HG03045 (cell line): ENCODE measurements around the gene RADX.

Source experiments
- ATAC-seq: cut with Tn5 transposase; IDR thresholded peaks from one replicate; pipeline ENCODE4 v1.9.1; 2021; ENCODE audit warnings: mild to moderate bottlenecking, moderate library complexity; ENCODE audit not compliant: unreplicated experiment

RADX gene

DNA sequence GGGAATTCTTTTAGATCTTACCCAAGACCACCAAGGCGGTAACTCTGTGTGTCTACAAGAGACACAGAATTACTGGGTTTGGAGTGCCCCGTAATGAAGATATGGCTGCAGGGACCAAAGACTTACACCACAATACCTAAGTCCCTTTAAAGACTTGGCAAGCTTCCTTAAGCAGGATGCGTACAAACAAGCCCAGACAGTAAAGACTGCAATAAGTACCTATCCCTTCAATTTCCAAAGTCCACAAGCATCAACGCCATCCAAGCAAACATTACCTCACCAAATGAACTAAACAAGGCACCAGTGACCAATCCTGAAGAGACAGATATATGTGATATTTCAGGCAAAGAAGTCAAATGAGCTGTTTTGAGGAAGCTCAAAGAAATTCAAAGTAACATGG, 72.4 kb downstream of the RADX start:
- ATAC-seq: no peak

- no peak for ATAC-seq
Measured at GRCh38 chrX:106692425-106693065, 80.8 kb downstream of the RADX start.

- ATAC-seq: no peak
Measured at GRCh38 chrX:106696502-106696901, 84.7 kb downstream of the RADX start.

DNA sequence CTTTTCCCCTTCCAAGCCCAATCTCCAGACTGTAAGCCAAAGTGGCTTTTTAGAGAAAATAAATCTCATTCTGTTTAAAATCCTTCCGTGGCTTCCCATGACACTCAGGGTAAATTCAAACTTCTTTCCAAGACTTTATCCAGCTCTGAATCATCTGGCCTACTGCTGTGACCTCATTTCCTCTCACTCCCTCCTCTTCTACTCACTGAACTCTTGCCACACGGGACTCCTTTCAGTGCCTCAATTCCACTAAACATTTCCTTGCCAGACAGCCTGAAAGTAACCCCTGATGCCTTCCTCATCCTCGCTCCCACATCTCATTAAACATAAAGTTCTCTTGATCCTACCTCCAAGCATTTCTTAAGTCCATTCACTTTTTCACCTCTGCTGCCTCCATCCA, 86.9 kb downstream of the RADX start:
- ATAC-seq: no peak

DNA sequence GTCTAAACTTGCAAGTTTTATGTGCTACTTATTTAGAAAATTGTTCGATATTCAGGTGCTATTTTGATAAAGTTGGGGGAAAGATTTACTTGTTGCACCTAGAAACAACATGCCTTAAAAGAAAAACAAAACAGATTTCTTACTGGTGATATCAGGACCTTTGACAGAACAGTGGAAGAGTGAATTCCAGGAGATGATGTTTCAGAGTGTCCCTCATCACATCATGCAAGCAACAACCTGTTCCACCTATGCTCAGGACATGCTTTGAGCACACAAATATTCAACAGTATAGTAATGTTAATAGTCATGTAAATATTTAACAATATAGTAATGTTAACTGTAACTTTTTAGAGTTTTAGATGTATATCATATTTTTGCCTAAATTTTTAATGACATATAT, 90.9 kb downstream of the RADX start:
- no peak for ATAC-seq

GRCh38 chrX:106706466-106706865, 94.7 kb downstream of the RADX start:
- no peak for ATAC-seq

- no peak for ATAC-seq
Measured at GRCh38 chrX:106707771-106708454, 96.1 kb downstream of the RADX start.

GRCh38 chrX:106710771-106711170, 99.0 kb downstream of the RADX start:
- no peak for ATAC-seq

DNA sequence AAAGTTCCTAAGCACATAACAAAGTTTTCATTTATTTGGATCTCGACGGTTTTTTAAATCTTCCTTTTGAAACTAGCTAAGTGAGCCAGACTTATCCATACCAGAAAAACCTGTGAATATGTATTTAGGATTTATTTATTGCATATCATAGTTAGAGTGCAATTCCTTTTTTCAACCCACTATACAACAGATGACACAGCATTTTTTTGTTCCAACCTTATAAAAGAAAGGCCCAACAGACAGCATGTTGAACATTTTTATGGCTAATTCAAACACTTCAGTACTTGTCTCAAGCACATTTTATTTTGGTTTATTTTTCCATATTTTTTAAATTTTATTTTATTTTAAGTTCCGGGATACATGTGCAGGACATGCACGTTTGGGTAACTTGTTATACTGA, 99.6 kb downstream of the RADX start:
- ATAC-seq: no peak

GRCh38 chrX:106716004-106716403, 104.2 kb downstream of the RADX start:
- no peak for ATAC-seq

GRCh38 chrX:106716463-106716862, 104.7 kb downstream of the RADX start:
- no peak for ATAC-seq

DNA sequence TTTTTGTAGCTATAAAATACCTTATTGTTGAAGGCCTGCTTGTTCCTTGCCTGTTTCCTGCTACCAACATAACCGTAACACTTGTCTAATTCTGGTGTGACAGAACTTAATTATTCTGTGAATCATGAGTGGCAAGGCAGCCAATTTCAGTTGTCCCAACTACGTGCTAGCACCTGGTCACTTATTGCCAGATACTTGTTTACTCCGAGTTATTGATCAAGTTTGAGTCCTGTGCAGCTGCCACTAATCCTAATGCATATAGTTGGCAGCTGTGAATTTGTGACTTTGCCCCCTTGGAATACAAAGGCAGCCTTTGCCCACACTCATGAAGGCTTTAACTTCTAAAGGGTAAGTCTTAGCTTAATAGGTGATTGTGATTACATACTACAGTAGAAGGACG, 106.9 kb downstream of the RADX start:
- no peak for ATAC-seq

DNA sequence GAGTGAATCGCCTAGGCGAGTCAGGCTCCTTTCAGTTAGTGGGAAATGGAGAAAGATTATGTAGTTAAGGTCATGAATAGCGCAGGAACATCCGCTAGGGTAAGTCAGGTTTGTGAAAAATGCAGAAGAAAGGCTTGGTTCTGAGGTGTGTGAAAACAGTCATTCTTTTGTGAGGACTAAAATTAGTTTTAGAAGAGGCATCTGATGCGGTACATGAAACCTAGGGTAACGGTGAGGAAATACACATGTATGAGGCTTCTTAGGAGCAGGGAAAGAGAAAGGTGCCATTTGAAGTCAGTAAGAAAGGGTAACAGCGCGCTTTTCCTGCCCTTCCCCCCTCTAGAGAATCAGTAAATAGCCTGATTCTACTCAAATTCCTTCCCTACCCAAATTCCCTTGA, 114.2 kb downstream of the RADX start:
- no peak for ATAC-seq

DNA sequence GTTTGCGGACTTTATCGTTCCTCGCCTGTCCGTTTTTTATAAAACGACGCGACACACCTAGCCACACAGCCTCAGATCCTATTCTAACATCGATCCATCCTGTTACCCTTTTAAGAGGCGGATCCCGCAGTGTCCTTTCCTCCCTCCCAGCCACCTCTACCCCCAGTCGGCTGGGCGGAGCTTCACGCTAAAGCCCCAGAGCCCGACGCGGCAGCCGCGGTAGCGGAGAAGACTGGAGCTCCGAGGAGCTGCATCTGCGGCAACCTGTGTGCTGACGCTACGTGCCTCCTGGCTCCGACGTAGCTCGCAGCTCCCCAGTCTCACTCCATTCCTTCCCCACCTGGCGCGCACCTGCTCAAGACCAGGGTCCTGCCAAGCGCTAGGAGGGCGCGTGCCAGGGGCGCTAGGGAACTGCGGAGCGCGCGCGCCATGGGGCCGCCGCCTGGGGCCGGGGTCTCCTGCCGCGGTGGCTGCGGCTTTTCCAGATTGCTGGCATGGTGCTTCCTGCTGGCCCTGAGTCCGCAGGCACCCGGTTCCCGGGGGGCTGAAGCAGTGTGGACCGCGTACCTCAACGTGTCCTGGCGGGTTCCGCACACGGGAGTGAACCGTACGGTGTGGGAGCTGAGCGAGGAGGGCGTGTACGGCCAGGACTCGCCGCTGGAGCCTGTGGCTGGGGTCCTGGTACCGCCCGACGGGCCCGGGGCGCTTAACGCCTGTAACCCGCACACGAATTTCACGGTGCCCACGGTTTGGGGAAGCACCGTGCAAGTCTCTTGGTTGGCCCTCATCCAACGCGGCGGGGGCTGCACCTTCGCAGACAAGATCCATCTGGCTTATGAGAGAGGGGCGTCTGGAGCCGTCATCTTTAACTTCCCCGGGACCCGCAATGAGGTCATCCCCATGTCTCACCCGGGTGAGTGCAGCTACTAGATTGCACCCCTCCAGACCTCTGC, 115.0 kb downstream of the RADX start, which contains the start of gene RNF128:
Gene RNF128, plus strand, starts transcription at position 217 of the 953 bp plus-strand sequence. Its CDS starts 213 bp downstream, at position 430.
- ATAC-seq: no peak

DNA sequence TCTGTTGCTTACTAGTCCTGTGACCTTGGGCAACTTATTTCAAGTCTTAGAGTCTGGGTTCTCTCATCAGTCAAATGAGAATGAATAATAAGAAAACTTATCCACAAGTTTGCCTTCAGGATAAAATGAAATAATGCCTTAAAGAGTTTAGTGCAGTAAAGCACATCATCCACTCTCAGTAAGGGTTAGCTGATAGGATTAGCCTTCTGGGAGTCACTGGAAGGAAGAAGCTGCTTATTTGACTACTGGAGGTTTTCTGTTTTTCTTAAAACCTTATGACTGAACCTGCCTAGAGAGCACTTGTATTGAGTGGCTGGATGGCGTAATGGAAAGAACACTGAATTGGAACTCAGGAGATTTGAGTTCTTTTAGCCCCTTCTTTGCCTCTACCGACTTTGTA, 116.6 kb downstream of the RADX start:
- no peak for ATAC-seq
